Measurements from ENCODE around the gene PLXND1. TPM values are rescaled to one million over a fixed set of nuclear protein-coding genes. Genes with fewer than 3 reads are reported as not detected.

Gene PLXND1
- polyA plus RNA-seq, 1 donor from 2014 or later = 0.05 TPM

- H3K4me3 ChIP-seq (ENCODE audit: low read length) = no peak overlapping the region
- H3K27ac ChIP-seq (ENCODE audit: low read length) = no peak overlapping the region
- TF ChIP-seq TAF1 (IDR thresholded peaks at IDR 0.05; ENCODE audit: low read depth) = no peak
- no peak for TF ChIP-seq RAD21 (conservative IDR thresholded peaks at IDR 0.05)
- TF ChIP-seq CTCF (IDR thresholded peaks at IDR 0.05; ENCODE audit: poor library complexity, severe bottlenecking) = no peak
- TF ChIP-seq REST (IDR thresholded peaks at IDR 0.05; ENCODE audit: borderline replicate concordance) = no peak
- no peak for TF ChIP-seq MXI1 (conservative IDR thresholded peaks at IDR 0.05; ENCODE audit: poor library complexity, severe bottlenecking)
- no peak for TF ChIP-seq EZH2 (IDR thresholded peaks at IDR 0.05; ENCODE audit: borderline replicate concordance, insufficient read depth, low read length, poor library complexity, severe bottlenecking)
- TF ChIP-seq SMC3 (conservative IDR thresholded peaks at IDR 0.05; ENCODE audit: poor library complexity) = no peak
- no peak for TF ChIP-seq POLR2AphosphoS5 (IDR thresholded peaks at IDR 0.05)
- TF ChIP-seq EP300 (conservative IDR thresholded peaks at IDR 0.05; ENCODE audit: poor library complexity, severe bottlenecking) = no peak
- no peaks in the 10 kb centered on the region for H3F3A ChIP-seq (ENCODE audit: insufficient read depth, low read length, poor library complexity, severe bottlenecking)
- no peak overlapping the region for H3K9ac ChIP-seq (ENCODE audit: low read length)
- H3K4me2 ChIP-seq (ENCODE audit: low read length) = no peak overlapping the region
- H2AFZ ChIP-seq (ENCODE audit: low read depth, low read length) = no peak overlapping the region
- H3K9me2 ChIP-seq (ENCODE audit: insufficient read depth, low read length) = no peaks in the 10 kb centered on the region
- H3K79me2 ChIP-seq (replicated peaks; ENCODE audit: insufficient read depth, low read length) = no peaks in the 10 kb centered on the region
- H3K27me3 ChIP-seq (ENCODE audit: insufficient read depth, low read depth, low read length) = no peaks in the 10 kb centered on the region
- no peaks in the 10 kb centered on the region for H4K20me1 ChIP-seq (ENCODE audit: insufficient read depth)
- no peaks in the 10 kb centered on the region for H3K9me3 ChIP-seq (ENCODE audit: low read length)
- H3K36me3 ChIP-seq (ENCODE audit: insufficient read depth, low read length) = no peaks in the 10 kb centered on the region
Observed at GRCh38 chr3:129573493-129573892, 33.0 kb downstream of the PLXND1 start.

GRCh38 chr3:129572603-129573002, 33.9 kb downstream of the PLXND1 start:
- Histone ChIP-seq H3K27ac (ENCODE audit: low read length) (no peak overlapping the region), H3K9ac (ENCODE audit: low read length) (no peak overlapping the region), H3K9me2 (ENCODE audit: insufficient read depth, low read length) (no peaks in the 10 kb centered on the region), H3K27me3 (ENCODE audit: insufficient read depth, low read depth, low read length) (no peaks in the 10 kb centered on the region), H2AFZ (ENCODE audit: low read depth, low read length) (no peak overlapping the region), H3K36me3 (ENCODE audit: insufficient read depth, low read length) (no peaks in the 10 kb centered on the region), H3K79me2 (replicated peaks; ENCODE audit: insufficient read depth, low read length) (no peaks in the 10 kb centered on the region), H3K9me3 (ENCODE audit: low read length) (no peaks in the 10 kb centered on the region), H3F3A (ENCODE audit: insufficient read depth, low read length, poor library complexity, severe bottlenecking) (no peaks in the 10 kb centered on the region), H3K4me3 (ENCODE audit: low read length) (no peak overlapping the region), H3K4me2 (ENCODE audit: low read length) (no peak overlapping the region), H4K20me1 (ENCODE audit: insufficient read depth) (no peaks in the 10 kb centered on the region)
- TF ChIP-seq MXI1 (conservative IDR thresholded peaks at IDR 0.05; ENCODE audit: poor library complexity, severe bottlenecking) = no peak
